ENCODE measurements around the gene PTGER3.

GRCh38 chr1:71019233-71019969 is 28.2 kb downstream of the PTGER3 start:
- TF ChIP-seq CTCF (IDR thresholded peaks at IDR 0.05), result no peak
- TF ChIP-seq POLR2A (IDR thresholded peaks at IDR 0.05), result no peak

All from testis (tissue), 2 donors.